Activated naive CD8-positive, alpha-beta T cell treated with anti-CD3 and anti-CD28 coated beads, Interleukin-2, amount 10 ng/mL, durations not matched to agents 7 days and 5 days (primary cell): ENCODE measurements around the gene FGFR3. TPM values are rescaled to one million over a fixed set of nuclear protein-coding genes. Genes with fewer than 3 reads are reported as not detected.

Experiments
- ATAC-seq: fragments of 150-1000 bp; cut with Tn5 transposase; one replicate; pipeline ENCODE4 v1.10.0; 2021; ENCODE audit warnings: low read depth, moderate library complexity
- POLR2A ChIA-PET: fragments of 350-600 bp; sonication (Branson Sonifier 250); formaldehyde crosslinking; loops from one replicate; lab custom pipeline; 2021; ENCODE audit warnings: antibody characterized with exemption; lab: Charles Lee
- DNase-seq: peaks from one replicate; pipeline ENCODE4 v3.0.0; 2021
- H3K27ac Mint-ChIP-seq: one replicate; pipeline ENCODE4 v1.8.0; 2022; ENCODE audit warnings: mild to moderate bottlenecking, mixed read lengths
- H3K27me3 Mint-ChIP-seq: one replicate; pipeline ENCODE4 v1.8.0; 2022; ENCODE audit warnings: mild to moderate bottlenecking, moderate library complexity, mixed read lengths
- H3K36me3 Mint-ChIP-seq: one replicate; pipeline ENCODE4 v1.8.0; 2021; ENCODE audit warnings: mild to moderate bottlenecking, mixed read lengths
- H3K4me1 Mint-ChIP-seq: one replicate; pipeline ENCODE4 v1.8.0; 2021; ENCODE audit warnings: mixed read lengths
- H3K4me3 Mint-ChIP-seq: one replicate; pipeline ENCODE4 v1.8.0; 2022; ENCODE audit warnings: mild to moderate bottlenecking, moderate library complexity, mixed read lengths
- H3K9me3 Mint-ChIP-seq: one replicate; pipeline ENCODE4 v1.8.0; 2021; ENCODE audit warnings: mixed read lengths
- total RNA-seq, 2 experiments: library from RNA; stranded (reverse); gene quantifications; one replicate each; pipeline ENCODE4 v1.2.3, GENCODE V29; 2021

The FGFR3 gene
- total RNA-seq, 2 experiments from 2014 or later, result 0.14 TPM; not detected in 1

DNA sequence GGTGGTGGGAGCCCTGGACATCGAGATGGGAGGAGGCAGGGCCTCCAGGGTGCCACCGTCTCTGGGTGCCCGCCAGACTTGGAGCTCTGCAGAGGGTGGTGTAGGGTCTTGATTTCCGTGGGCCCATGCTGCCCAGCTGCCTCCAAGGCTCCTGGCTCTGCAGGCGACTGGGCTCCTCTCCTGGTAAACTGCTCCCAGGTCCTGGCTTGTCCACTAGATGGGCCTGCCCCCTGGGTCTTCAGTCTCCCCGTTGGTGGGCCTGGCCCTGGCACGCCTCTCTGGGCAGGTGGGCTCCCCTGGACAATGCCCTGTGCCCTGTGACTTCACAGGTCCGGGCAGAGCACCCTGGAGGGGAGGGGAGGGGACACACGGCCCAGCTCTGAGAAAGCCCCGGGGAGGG lies 7.7 kb downstream of the FGFR3 start:
- no peak for DNase-seq
- H3K4me3 Mint-ChIP-seq, result no peak overlapping the region
- H3K4me1 Mint-ChIP-seq, result no peaks in the 10 kb centered on the region
- ATAC-seq, result no peak
- H3K36me3 Mint-ChIP-seq, result no peaks in the 10 kb centered on the region
- H3K27me3 Mint-ChIP-seq, result peaks cover 10% of the 10 kb centered on the region
- H3K9me3 Mint-ChIP-seq, result no peaks in the 10 kb centered on the region
- no peak overlapping the region for H3K27ac Mint-ChIP-seq
- POLR2A ChIA-PET, result no interaction called here

- no peaks in the 10 kb centered on the region for H3K36me3 Mint-ChIP-seq
- no peak for ATAC-seq
- H3K9me3 Mint-ChIP-seq, result no peaks in the 10 kb centered on the region
- no peaks in the 10 kb centered on the region for H3K4me1 Mint-ChIP-seq
- no peak for DNase-seq
- no peak overlapping the region for H3K27ac Mint-ChIP-seq
- H3K4me3 Mint-ChIP-seq, result no peak overlapping the region
- H3K27me3 Mint-ChIP-seq, result peaks cover 4% of the 10 kb centered on the region
- POLR2A ChIA-PET, result no interaction called here
Observed at GRCh38 chr4:1801286-1801958, 8.3 kb downstream of the FGFR3 start.

DNA sequence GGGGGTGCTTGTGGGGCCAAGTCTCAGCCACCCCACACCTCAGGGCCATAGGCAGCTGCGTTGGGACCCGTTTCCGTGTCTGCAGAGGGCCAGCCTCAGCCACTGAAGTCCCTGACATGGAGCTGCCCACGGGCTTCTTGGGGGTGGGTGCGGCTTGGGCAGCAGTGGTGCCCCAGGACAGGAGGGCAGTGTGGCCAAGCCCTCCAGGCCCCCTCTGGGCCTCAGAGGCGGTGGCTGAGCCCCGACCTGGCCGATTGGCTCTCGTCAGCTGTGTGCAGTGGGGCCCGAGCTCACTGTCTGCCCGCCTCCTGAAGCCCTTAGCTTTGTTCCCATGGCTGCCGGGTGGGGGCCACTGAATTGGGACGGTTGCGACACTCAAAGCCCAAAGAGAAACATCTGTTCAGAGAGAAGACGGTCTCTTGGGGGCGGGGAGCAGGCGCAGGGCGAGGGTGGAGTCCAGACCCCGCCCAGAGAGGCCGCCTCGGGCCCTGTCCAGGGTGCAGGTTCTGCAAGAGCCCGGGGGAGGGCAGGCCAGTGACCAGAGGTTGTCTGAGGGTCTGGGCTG lies 9.1 kb downstream of the FGFR3 start:
- no peak overlapping the region for H3K4me3 Mint-ChIP-seq
- H3K27ac Mint-ChIP-seq, result no peak overlapping the region
- ATAC-seq (no peak), DNase-seq (no peak)
- H3K9me3 Mint-ChIP-seq, result no peaks in the 10 kb centered on the region
- H3K27me3 Mint-ChIP-seq, result no peaks in the 10 kb centered on the region
- H3K36me3 Mint-ChIP-seq, result no peaks in the 10 kb centered on the region
- no peaks in the 10 kb centered on the region for H3K4me1 Mint-ChIP-seq
- POLR2A ChIA-PET, result no interaction called here

DNA sequence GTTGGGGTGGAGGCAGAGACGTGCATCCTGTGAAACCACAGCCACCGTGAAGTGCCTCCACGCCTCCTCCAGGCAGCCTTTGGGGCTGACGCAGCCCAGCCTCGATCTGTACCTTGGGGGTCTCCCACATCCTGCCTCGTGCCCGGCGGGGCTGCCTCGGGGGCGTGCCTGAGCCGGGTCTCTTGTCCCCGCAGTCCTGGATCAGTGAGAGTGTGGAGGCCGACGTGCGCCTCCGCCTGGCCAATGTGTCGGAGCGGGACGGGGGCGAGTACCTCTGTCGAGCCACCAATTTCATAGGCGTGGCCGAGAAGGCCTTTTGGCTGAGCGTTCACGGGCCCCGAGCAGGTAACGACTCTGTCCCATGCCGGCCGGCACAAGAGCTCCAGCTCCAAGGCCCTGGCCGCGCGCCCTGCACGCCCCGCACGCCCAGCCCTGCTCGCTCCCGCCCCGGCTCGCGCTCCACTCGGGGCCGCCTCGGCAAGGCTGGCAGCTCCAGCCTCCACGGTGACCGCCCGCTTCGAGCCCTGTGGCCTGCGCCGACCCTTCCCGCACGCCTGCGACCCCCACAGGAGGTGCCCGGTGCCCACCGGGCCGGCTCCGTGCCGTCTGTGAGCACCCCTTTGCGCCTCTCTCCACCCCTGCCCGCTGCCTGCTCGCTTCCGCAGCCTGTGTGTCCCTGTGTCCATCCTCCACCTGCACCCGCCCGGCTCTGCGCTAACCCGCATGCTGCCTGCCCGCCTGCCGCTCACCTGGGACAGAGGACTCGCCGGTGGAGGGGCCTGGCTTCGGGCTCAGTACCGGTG lies 9.8 kb downstream of the FGFR3 start:
- no peaks in the 10 kb centered on the region for H3K4me1 Mint-ChIP-seq
- H3K9me3 Mint-ChIP-seq, result no peaks in the 10 kb centered on the region
- no peak overlapping the region for H3K27ac Mint-ChIP-seq
- H3K27me3 Mint-ChIP-seq, result no peaks in the 10 kb centered on the region
- ATAC-seq (no peak), DNase-seq (no peak)
- no peak overlapping the region for H3K4me3 Mint-ChIP-seq
- POLR2A ChIA-PET, result no interaction called here
- H3K36me3 Mint-ChIP-seq, result no peaks in the 10 kb centered on the region

DNA sequence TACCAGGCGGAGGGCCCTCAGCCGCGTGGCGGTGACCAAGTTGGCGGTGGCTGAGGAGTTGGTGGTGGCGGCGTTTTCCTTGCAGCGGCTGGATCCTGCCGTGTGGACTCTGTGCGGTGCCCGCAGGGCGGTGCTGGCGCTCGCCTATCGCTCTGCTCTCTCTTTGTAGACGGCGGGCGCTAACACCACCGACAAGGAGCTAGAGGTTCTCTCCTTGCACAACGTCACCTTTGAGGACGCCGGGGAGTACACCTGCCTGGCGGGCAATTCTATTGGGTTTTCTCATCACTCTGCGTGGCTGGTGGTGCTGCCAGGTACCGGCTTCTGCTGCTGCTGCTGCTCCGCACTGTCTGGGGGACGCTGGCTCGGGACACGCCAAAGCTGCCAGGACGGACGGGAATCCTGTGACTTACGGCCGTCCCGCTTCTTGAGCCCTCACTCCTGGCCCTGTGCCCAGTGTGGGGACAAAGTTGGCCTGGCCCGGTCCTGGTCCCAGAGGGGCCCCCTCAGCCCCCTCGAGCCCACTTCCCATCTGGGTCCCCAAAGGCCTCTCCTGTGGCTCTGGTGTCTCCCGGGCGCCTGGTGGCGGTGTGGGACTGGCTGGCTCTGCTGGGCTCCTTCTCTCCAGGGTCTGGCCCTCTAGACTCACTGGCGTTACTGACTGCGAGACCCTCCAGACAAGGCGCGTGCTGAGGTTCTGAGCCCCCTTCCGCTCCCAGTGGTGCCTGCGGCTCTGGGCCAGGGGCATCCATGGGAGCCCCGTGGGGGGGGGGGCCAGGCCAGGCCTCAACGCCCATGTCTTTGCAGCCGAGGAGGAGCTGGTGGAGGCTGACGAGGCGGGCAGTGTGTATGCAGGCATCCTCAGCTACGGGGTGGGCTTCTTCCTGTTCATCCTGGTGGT lies 10.7 kb downstream of the FGFR3 start:
- POLR2A ChIA-PET, result interaction anchor here (1.0 kb wide), 1 partner anchor 52 kb away, joined by 3 read pairs; no protein-coding TSS in a partner anchor
- Mint-ChIP-seq H3K9me3 (no peaks in the 10 kb centered on the region), H3K36me3 (no peaks in the 10 kb centered on the region), H3K27ac (no peak overlapping the region), H3K27me3 (no peaks in the 10 kb centered on the region), H3K4me1 (no peaks in the 10 kb centered on the region), H3K4me3 (no peak overlapping the region)
- no peak for DNase-seq
- no peak for ATAC-seq

DNA sequence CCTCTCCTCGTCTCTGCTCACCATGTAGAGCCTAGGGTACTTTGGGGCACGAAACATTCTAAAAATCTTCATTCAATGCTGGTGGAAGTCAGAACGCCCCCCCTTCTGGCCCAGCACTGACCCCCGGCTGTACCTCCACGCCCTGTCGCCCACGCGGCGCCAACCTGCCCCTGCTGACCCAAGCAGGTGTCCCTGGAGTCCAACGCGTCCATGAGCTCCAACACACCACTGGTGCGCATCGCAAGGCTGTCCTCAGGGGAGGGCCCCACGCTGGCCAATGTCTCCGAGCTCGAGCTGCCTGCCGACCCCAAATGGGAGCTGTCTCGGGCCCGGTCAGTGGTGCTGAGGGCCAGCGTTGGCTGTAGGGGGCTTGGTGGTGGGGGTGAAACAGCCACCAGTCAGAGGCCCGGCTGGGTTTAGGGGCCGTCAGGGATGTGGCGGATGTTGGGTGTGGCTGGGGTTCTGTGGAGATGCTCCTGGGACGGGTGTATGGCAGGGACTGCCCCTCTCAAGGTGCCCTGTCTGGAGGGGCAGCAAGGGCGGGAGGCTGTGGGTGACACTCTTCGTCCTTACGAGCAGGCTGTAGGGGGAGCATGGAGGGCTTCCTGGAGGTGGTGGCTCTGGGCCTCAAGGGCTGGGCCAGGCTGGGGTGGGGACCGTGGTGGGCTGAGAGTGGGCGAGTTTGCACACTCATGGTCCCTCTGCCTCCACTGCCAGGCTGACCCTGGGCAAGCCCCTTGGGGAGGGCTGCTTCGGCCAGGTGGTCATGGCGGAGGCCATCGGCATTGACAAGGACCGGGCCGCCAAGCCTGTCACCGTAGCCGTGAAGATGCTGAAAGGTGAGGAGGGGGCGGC lies 11.8 kb downstream of the FGFR3 start:
- H3K4me3 Mint-ChIP-seq, result no peak overlapping the region
- H3K27ac Mint-ChIP-seq, result no peak overlapping the region
- DNase-seq (no peak), ATAC-seq (no peak)
- H3K4me1 Mint-ChIP-seq, result no peaks in the 10 kb centered on the region
- no peaks in the 10 kb centered on the region for H3K27me3 Mint-ChIP-seq
- H3K9me3 Mint-ChIP-seq, result no peaks in the 10 kb centered on the region
- POLR2A ChIA-PET, result interaction anchor here (1.0 kb wide), 1 partner anchor 53 kb away, joined by 3 read pairs; no protein-coding TSS in a partner anchor
- H3K36me3 Mint-ChIP-seq, result no peaks in the 10 kb centered on the region

- H3K4me3 Mint-ChIP-seq, result no peak overlapping the region
- H3K27ac Mint-ChIP-seq, result no peak overlapping the region
- H3K27me3 Mint-ChIP-seq, result no peaks in the 10 kb centered on the region
- DNase-seq, result no peak
- no peaks in the 10 kb centered on the region for H3K4me1 Mint-ChIP-seq
- no peaks in the 10 kb centered on the region for H3K36me3 Mint-ChIP-seq
- POLR2A ChIA-PET, result no interaction called here
- no peak for ATAC-seq
- no peaks in the 10 kb centered on the region for H3K9me3 Mint-ChIP-seq
Observed at GRCh38 chr4:1805493-1806222, 12.6 kb downstream of the FGFR3 start.

DNA sequence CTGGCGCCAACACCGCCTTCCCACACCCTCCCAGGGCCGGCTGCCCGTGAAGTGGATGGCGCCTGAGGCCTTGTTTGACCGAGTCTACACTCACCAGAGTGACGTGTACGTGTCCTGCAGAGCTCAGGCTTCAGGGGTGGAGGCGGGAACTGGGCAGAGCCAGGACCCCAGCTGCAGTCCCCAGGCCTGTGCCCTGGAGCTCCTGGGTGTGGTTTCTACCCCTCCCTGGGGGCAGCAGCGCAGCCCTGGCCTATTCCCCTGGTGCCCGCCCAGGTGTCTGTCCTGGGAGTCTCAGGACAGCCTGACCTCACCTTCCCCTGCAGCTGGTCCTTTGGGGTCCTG lies 13.1 kb downstream of the FGFR3 start:
- DNase-seq (no peak), ATAC-seq (no peak)
- no peaks in the 10 kb centered on the region for H3K9me3 Mint-ChIP-seq
- no peaks in the 10 kb centered on the region for H3K36me3 Mint-ChIP-seq
- POLR2A ChIA-PET, result no interaction called here
- no peaks in the 10 kb centered on the region for H3K4me1 Mint-ChIP-seq
- no peak overlapping the region for H3K27ac Mint-ChIP-seq
- no peaks in the 10 kb centered on the region for H3K27me3 Mint-ChIP-seq
- no peak overlapping the region for H3K4me3 Mint-ChIP-seq

- Mint-ChIP-seq H3K4me1 (no peaks in the 10 kb centered on the region), H3K4me3 (no peak overlapping the region), H3K27me3 (no peaks in the 10 kb centered on the region), H3K9me3 (no peaks in the 10 kb centered on the region), H3K36me3 (no peaks in the 10 kb centered on the region), H3K27ac (no peak overlapping the region)
- ATAC-seq (no peak), DNase-seq (no peak)
- POLR2A ChIA-PET, result no interaction called here
Observed at GRCh38 chr4:1806596-1807331, 13.7 kb downstream of the FGFR3 start.

GRCh38 chr4:1807332-1807777 lies 14.3 kb downstream of the FGFR3 start:
- Mint-ChIP-seq H3K4me1 (no peaks in the 10 kb centered on the region), H3K4me3 (no peak overlapping the region), H3K27ac (no peak overlapping the region), H3K36me3 (peaks cover under 1% of the 10 kb centered on the region), H3K27me3 (no peaks in the 10 kb centered on the region), H3K9me3 (no peaks in the 10 kb centered on the region)
- POLR2A ChIA-PET, result no interaction called here
- no peak for DNase-seq
- no peak for ATAC-seq

DNA sequence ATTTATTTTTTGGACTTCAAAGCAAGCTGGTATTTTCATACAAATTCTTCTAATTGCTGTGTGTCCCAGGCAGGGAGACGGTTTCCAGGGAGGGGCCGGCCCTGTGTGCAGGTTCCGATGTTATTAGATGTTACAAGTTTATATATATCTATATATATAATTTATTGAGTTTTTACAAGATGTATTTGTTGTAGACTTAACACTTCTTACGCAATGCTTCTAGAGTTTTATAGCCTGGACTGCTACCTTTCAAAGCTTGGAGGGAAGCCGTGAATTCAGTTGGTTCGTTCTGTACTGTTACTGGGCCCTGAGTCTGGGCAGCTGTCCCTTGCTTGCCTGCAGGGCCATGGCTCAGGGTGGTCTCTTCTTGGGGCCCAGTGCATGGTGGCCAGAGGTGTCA lies 15.3 kb downstream of the FGFR3 start:
- Mint-ChIP-seq H3K4me3 (no peak overlapping the region), H3K9me3 (no peaks in the 10 kb centered on the region), H3K27me3 (no peaks in the 10 kb centered on the region), H3K36me3 (peaks cover 1% of the 10 kb centered on the region), H3K27ac (no peak overlapping the region), H3K4me1 (no peaks in the 10 kb centered on the region)
- POLR2A ChIA-PET, result interaction anchor here (2.5 kb wide), 1 partner anchor 62 kb away, joined by 7 read pairs; no protein-coding TSS in a partner anchor
- DNase-seq, result no peak
- ATAC-seq, result no peak
